ENCODE measurements around the gene GBF1. TPM values are rescaled to one million over a fixed set of nuclear protein-coding genes. Genes with fewer than 3 reads are reported as not detected.

GBF1 gene
- total and polyA plus RNA-seq, 2 of the 13 experiments (the other 11 are each of a cell fraction or from before 2014, with no cell fraction given) = 17.1 to 21.9 TPM

- TF ChIP-seq, protein P1, sequence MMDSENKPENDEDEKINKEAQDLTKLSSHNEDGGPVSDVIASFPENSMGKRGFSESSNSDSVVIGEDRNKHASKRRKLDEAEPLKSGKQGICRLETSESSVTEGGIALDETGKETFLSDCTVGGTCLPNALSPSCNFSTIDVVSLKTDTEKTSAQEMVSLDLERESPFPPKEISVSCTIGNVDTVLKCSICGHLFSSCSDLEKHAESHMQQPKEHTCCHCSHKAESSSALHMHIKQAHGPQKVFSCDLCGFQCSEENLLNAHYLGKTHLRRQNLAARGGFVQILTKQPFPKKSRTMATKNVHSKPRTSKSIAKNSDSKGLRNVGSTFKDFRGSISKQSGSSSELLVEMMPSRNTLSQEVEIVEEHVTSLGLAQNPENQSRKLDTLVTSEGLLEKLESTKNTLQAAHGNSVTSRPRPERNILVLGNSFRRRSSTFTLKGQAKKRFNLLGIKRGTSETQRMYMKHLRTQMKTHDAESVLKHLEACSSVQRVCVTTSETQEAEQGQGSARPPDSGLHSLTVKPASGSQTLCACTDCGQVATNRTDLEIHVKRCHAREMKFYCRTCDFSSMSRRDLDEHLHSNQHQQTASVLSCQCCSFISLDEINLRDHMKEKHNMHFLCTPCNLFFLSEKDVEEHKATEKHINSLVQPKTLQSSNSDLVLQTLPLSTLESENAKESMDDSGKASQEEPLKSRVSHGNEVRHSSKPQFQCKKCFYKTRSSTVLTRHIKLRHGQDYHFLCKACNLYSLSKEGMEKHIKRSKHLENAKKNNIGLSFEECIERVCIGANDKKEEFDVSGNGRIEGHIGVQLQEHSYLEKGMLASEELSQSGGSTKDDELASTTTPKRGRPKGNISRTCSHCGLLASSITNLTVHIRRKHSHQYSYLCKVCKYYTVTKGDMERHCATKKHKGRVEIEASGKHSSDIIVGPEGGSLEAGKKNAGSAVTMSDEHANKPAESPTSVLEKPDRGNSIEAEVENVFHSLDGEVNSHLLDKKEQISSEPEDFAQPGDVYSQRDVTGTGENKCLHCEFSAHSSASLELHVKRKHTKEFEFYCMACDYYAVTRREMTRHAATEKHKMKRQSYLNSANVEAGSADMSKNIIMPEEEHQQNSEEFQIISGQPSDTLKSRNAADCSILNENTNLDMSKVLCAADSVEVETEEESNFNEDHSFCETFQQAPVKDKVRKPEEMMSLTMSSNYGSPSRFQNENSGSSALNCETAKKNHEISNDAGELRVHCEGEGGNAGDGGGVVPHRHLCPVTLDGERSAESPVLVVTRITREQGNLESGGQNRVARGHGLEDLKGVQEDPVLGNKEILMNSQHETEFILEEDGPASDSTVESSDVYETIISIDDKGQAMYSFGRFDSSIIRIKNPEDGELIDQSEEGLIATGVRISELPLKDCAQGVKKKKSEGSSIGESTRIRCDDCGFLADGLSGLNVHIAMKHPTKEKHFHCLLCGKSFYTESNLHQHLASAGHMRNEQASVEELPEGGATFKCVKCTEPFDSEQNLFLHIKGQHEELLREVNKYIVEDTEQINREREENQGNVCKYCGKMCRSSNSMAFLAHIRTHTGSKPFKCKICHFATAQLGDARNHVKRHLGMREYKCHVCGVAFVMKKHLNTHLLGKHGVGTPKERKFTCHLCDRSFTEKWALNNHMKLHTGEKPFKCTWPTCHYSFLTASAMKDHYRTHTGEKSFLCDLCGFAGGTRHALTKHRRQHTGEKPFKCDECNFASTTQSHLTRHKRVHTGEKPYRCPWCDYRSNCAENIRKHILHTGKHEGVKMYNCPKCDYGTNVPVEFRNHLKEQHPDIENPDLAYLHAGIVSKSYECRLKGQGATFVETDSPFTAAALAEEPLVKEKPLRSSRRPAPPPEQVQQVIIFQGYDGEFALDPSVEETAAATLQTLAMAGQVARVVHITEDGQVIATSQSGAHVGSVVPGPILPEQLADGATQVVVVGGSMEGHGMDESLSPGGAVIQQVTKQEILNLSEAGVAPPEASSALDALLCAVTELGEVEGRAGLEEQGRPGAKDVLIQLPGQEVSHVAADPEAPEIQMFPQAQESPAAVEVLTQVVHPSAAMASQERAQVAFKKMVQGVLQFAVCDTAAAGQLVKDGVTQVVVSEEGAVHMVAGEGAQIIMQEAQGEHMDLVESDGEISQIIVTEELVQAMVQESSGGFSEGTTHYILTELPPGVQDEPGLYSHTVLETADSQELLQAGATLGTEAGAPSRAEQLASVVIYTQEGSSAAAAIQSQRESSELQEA (CRISPR knock-in tag; IDR thresholded peaks at IDR 0.05; ENCODE audit: not compliant biosample characterization) = no peak
- 0 out of 2 replicates have a peak, but pooled peaks have one; percentile 52 for TF ChIP-seq ZNF761 (CRISPR knock-in tag; conservative IDR thresholded peaks at IDR 0.05)
Measured at GRCh38 chr10:102422545-102423129, 177.3 kb downstream of the GBF1 start (continued).
